HG02938 (cell line): ENCODE data around the gene TRIM10.
"Not testable (repeated sequence)": the region's sequence is repeated elsewhere in the genome, so short reads cannot be mapped to it uniquely, and the experiment has no call there.

Source experiments
- ATAC-seq: cut with Tn5 transposase; IDR thresholded peaks from one replicate; pipeline ENCODE4 v1.9.1; 2021; ENCODE audit warnings: mild to moderate bottlenecking, moderate library complexity; ENCODE audit not compliant: unreplicated experiment

The TRIM10 gene

DNA sequence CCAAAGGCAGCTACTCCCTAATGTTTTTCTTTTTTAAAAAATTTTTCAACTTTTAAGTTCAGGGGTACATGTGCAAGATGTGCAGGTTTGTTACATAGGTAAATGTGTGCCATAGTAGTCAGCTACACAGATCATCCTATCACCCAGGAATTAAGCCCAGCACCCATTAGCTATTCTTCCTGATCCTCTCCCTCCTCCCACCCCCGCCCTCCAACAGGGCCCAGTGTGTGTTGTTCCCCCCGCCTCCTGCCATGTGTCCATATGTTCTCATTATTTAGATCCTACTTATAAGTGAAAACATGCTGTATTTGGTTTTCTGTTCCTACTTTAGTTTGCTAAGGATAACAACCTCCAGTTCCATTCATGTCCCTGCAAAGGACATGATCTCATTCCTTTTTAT is 14.8 kb upstream of the TRIM10 start:
- ATAC-seq = no peak

DNA sequence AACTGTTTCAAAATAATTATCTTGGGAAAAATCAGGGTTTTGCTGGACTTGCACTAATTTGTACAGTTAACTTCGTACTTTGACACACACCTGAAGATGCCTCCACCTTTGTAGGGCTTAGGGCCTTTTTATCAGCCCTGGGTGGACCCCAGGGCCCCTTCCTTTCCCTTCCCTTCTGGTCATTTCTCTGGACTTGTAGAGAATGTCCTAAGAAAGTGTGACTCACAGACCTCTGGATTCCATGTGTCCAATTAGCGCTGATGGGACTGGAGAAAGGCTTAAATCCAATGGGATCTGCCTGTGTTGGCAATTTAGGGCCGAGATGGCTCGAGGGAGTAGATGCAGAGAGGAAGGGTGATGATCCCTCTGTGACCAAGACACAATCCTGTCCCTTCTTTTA is 11.7 kb upstream of the TRIM10 start:
- ATAC-seq = no peak

DNA sequence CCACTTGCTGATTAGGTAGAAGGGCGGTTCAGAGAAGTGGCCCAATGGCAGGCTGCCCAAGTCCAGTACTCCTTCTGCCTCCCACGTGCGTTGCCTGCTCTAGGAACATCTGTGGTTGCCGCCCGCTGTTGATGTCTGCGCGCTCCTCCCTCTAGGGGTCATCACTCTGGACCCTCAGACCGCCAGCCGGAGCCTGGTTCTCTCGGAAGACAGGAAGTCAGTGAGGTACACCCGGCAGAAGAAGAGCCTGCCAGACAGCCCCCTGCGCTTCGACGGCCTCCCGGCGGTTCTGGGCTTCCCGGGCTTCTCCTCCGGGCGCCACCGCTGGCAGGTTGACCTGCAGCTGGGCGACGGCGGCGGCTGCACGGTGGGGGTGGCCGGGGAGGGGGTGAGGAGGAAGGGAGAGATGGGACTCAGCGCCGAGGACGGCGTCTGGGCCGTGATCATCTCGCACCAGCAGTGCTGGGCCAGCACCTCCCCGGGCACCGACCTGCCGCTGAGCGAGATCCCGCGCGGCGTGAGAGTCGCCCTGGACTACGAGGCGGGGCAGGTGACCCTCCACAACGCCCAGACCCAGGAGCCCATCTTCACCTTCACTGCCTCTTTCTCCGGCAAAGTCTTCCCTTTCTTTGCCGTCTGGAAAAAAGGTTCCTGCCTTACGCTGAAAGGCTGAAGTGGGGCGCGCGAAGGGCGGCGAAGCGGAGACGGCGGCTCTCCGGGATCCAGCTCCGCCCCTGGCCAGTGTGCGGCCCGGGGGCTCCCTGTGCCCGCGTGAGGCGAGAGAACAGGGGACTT is 10.9 kb upstream of the TRIM10 start:
- ATAC-seq = no peak

DNA sequence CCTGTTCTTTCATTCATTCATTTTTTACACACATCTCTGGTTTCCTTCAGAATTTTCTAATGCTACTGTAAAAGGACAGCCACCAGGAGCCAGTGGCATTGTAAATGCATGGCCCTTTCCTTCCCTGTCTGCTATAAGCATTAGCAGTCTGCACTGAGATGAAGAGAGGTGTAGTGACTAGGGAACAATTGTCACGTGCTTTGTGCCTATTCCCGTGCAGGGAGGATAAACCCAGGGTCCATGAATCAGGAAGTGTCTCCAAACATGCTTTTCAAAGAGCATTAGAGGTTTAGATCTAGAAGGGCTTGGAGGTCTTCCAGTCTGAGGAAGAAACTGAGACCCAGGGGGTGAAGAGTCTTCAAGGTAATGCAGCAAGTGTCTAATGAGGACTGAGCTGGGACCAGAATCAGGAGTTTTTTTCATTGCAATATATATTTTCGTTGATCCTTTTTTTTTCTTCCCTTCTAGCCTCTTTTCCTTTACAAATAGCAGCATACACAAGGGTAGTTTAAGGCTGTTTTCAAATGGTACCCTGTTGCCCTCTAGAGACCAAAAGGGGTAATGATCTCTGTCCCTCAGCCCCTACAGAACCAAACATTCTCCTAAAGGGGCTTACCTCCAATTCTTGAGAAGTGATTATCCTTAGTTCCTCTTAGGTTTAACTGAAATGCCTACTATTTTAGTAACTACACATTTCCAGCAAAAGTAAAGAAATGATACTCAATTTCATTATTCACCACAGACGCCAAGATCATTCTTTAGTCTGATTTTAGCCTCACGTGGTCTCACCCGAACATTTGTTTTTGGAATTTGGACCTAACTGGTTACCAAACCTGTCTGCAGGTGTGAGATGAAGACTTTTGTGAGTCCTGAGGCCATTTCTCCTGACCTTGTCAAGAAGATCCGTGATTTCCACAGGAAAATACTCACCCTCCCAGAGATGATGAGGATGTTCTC is 8.9 kb upstream of the TRIM10 start:
- ATAC-seq = no peak

DNA sequence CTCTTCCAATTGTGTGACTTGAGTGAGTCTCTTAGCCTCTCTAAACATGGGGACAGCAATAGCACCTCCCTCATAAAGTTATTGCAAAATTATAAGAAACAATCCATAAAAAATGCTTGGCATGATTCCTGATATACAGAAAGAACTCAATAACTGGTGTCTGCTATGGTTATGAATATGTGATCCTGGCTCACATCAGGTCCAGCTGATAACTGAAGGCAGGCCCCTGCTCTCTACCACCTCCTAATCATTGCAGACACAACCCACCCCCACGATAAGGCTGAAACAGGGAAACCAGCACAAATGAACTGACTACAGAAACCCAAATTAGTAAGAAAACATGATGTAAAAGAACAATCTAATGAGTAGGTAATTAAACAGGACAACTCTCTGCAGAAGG is 7.7 kb upstream of the TRIM10 start:
- no peak for ATAC-seq

DNA sequence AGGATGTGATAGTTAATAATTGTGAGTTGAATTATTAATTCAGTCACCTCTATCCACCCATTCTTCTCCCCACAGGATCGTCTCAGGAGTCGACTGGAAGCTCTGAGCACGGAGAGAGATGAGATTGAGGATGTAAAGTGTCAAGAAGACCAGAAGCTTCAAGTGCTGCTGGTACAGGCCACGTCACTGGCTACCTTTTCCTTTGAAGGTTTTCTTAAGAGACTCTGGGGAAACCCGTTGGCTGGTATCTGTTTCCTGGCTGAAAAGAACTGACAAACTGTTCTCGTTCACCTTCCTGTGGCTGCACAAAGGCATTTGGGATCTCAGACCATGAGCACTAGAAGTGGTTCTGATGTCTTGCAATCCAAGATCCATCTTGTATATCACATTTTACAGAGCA is 6.1 kb upstream of the TRIM10 start:
- no peak for ATAC-seq

DNA sequence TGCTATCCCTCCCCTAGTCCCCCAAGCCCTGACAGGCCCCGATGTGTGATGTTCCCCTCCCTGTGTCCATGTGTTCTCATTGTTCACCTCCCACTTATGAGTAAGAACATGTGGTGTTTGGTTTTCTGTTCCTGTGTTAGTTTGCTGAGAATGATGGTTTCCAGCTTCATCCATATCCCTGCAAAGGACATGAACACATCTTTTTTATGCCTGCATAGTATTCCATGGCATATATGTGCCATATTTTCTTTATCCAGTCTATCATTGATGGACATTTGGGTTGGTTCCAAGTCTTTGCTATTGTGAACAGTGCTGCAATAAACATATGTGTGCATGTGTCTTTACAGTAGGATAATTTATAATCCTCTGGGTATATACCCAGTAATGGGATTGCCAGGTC is 4.2 kb upstream of the TRIM10 start:
- not testable (repeated sequence) for ATAC-seq

DNA sequence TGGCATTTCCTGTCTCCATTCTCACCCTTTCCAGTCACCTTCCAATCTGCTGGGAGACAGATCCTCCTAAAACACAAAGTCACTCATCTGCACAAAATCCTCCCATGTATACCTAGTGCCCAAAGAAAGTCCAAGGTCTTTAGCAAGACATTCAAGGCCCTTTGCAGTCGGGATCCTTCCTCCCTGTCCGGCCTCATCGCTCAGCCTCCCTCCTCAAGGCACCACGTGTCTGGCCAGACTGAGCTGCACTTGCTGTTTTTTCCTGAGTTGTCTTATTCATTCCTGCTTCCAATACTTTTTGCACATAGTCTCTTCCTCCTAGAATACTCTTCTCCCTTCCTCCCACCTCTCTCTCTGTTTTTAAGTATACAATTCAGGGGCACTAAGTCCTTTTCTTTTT is 3.7 kb upstream of the TRIM10 start:
- ATAC-seq = no peak

DNA sequence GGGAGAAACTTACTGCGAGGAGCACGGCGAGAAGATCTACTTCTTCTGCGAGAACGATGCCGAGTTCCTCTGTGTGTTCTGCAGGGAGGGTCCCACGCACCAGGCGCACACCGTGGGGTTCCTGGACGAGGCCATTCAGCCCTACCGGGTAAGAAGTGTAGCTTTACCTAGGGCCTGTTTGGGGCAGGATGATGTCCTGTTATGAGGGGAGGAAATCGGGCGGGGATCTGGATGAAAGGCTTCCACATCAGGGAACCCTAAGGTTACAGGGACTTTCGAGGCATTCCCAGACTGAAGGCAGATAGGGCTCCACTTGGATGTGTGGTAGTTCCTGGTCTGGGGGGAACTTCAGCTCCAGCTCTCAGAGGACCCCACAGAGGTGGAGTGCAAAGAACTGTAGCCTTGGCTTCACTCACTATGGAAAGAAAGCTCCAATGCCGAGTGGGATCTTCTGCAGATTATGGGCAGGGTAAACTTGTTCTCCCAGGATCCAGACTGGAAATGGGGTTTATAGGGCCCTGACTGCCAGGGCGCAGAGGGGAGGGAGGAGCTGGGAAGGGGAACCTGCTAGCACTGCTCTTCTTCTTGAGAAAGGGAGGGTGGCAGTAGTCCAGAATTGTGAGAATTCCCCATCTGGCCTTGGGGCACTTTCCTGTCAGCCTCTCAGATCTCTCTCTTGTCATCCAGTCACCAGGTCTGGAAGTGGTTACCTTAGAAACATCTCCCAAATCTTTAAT is 3.1 kb upstream of the TRIM10 start:
- no peak for ATAC-seq

DNA sequence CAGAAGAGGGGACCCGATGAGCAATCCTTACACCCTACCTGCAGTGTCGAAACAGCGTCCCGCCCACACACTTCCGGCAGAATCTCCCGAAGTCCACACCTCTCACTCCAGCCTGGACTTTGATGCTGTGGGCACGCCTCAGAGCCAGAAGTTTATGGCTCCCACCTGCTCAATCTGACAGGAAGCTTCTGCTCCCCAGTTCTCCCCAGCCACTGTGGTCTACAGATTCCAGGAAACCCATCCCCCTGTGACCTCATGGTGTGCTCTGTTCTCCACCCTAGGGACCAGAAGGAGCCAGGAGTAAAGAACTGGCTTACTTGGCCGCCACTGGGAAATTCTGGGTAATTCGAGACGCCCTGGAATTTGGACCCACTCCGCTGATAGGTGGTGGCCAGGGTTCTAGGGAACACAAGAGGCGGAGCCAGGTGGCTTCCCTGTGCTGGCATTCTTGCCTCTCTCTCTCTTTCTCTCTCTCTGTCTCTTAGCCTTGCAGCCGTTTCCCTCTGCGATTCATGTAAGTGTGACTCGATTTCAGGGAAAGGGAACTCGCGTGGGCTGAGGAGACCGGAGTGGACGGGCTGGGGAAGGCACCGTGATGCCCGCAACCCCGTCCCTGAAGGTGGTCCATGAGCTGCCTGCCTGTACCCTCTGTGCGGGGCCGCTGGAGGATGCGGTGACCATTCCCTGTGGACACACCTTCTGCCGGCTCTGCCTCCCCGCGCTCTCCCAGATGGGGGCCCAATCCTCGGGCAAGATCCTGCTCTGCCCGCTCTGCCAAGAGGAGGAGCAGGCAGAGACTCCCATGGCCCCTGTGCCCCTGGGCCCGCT is 2.3 kb upstream of the TRIM10 start, which contains the start of gene TRIM15:
TRIM15 (plus strand) TSS at position 457 of the 828 bp plus-strand sequence; CDS start at position 596, 139 bp downstream.
- no peak for ATAC-seq

DNA sequence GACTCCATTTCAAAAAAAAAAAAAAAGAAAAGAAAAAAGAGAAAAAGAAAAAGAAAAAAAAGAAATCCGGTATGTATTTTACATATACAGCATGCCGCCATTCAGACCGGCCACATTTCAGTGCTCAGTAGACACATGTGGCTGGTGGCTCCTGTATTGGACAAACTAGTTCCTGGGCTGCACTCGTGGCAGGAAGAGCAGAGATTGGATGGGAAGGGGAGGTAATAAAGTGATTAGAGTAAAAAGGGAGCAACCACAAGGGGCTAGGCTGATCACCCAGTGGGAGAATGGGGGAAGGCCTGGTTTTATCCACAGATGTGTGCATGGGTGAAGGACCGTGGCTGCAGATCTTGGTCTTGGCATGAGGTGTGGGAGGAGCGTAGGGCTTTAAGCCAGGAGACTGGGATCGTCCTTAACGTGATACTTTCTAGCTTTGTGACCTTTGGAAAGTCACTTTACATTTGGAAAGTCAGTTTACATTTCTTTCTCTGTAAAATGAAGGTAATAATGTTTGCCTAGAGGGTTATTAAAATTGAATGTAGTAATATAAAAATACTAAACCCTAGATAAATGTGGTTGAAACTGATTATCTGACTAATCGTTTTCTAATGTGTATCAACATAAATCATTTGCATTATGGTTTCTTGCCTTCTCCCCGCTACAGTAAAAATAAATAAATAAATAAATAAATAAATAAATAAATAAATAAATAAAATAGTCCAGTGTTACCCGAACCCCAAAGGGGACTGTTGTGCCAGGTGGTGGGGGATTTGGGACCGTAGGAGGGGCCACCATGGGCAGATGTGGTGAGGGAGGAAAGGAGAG is 1.5 kb upstream of the TRIM10 start:
- no peak for ATAC-seq

DNA sequence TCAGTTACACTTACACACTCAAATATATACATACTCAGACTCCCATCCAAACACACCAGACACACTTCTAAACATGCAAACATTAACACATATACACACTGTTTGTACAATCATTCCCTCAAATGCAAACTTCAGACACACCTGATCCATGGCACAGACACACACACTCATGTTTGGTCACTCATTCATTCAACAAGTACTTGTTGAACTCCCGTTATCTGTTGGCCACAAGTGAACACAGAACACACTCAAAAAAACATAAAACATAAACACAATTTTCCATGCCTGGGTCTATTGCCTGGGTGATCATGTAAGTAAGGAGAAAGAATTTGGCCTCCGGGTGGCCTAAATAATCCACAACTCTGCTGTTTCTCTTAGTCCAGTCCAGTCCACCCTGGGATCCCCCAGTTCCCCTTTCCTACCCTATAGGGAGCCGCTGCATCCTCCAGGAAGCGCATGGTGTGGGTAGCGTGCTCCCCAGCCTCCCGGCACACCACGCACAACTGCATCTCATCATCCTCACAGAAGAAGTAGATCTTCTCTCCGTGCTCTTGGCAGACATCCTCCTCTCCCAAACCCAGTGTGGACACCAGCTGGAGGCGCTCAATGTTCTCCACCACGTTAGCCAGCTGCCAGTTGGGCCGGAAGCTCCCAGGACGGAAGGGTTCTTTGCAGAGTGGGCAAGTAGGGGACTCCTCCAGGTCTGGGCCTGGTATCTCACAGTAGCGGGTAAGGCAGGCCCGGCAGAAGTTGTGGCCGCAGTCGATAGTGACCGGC is 815 bp downstream of the TRIM10 start:
- ATAC-seq = no peak

DNA sequence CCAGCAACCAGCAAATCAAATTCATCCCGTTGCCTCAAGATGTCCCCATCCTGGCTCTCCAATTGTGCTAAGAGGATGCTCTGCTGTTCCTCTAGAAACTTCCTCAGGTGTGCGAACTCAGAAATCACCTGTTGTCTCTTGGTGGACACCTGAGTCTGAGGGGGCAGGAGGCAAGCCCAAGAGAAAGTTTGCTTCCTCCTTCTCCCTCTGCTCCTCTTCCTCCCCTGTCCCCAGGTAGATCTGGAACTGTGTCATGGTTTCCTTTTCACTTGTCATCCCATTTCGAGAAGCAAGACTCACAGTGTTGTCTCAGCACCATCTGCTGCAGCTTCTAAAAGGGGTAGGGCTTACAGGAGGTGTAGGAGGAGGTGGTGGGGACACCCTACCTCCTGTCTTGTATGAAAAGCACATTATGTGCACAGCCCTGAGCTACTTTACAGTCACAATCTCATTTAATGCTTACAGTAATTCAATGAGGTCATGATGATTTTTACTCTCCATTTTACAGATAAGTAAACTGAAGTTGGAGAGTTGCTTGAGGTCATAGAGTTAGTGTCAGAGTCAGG is 2.5 kb downstream of the TRIM10 start:
- ATAC-seq = no peak

DNA sequence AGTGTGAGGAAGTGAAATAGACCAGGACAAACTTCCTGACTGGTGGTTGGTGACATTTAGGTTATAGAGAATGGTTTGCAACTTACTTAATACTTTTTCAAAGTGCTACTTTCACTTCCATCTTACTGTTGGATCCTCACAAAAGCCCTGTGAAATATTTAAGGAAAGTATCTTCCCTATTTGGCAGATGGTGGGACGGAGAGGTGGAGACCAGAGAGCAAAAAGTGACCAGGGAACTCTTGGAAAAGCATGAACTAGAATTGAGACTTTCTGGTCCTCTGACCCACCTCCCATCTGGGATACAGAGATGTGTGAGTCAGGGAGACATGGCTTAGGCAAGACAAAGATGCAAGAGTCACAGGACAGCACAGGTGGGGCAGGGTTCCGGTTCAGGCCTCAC is 3.0 kb downstream of the TRIM10 start:
- ATAC-seq = no peak

DNA sequence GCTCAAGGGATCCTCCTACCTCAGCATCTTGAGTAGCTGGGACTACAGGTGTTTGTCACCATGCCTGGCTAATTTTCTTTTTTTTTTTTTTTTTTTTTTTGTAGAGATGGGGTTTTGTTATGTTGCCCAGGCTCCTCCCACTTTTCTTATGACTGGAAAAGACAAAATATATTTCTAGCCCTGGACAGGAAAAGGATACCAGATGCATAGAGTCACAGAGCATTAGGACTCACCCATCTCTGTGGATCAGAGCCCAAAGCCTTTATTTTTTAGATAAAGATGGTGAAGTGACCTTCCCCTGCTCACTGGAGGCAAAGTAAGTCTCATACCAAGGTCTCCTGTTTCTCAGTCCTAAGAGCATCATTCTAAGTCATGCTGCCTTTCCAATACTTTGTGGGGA is 3.4 kb downstream of the TRIM10 start:
- no peak for ATAC-seq

DNA sequence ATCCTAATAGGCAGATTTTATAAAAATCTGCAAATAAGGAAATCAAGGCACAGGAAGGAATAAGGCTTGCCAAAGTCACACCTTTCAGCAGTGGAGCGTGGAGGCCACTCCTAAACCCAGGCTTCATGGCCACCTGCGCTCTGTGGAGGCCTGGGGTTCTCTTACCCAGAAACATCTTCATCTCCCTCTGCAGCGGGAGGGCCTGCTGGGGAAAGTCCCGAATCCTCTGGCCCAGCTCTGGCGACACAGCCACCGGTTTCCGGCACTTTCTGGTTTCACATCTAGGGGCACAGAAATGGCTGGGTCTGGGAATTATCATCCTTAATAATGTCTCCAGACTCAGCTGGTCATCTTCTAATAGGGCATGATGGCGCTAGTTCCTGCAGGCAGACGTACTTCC is 4.2 kb downstream of the TRIM10 start:
- ATAC-seq = no peak

DNA sequence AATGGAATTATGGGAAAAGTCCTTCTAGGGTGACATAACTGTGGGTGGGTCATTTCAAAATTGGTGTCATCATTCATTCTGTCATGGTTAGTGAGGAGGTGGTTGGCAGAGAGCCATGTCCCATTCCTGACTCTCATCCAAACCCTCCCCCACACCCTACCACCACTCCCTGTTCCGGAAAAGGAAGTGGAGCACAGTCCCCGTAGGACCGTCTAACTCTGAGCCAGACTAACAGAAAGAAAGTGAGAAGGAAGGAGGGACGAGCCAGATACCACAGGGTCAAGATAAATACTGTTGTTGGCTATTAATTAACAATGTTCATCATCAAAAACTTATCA is 4.8 kb downstream of the TRIM10 start:
- ATAC-seq = no peak

DNA sequence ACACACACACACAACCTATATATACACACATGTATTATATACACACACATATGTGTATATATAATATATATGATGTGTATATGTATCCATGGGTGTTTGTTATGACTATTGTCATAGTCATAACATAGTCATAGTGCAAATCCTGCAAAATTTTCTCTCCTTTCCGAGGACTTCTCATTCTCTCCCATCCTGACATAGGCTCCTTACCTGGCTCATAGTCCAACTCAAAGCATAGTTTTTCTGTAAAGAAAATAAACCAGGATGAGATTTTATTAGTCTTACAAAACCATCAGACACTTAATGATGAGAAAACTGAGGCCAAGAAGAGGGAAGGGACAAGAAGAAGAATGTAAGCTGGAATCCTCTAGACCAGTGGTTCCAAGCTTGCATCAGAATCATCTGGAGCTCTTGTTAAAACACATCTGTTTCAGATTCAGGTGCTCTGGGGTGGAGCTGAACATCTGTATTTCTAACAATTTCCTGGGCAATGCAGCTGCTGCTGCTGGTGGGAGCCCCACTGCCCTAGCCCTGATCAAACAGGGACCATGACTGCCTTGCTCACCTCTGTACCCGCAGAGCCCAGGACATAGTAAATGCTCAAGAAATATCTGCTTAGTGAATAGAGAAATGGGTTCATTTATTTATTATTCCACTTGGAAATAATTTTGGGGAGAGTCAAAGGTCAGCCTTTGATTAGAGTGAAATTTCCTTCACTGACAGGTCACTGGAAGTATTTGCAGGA is 5.3 kb downstream of the TRIM10 start:
- ATAC-seq = no peak
